Activated naive CD4-positive, alpha-beta T cell treated with anti-CD3 and anti-CD28 coated beads, Interleukin-2, amount 10 ng/mL, durations not matched to agents 7 days and 5 days (primary cell): Measurements from ENCODE around the gene SLC3A2.
A peak's percentile ranks its signal among the peaks of the same experiment; 100 is the strongest.
"Not testable (repeated sequence)": the region's sequence is repeated elsewhere in the genome, so short reads cannot be mapped to it uniquely, and the experiment has no call there.

ENCODE experiments used
- CTCF ChIA-PET: fragments of 350-600 bp; sonication (Branson Sonifier 250); formaldehyde crosslinking; loops from one replicate; lab custom pipeline; 2021; ENCODE audit warnings: antibody characterized with exemption; lab: Charles Lee
- DNase-seq: peaks from one replicate; pipeline ENCODE4 v3.0.0-alpha.2; 2020
- H3K27ac Mint-ChIP-seq: one replicate; pipeline ENCODE4 v1.8.0; 2021; ENCODE audit warnings: mild to moderate bottlenecking, moderate library complexity, mixed read lengths
- H3K27me3 Mint-ChIP-seq: one replicate; pipeline ENCODE4 v1.8.0; 2021; ENCODE audit warnings: mild to moderate bottlenecking, mixed read lengths
- H3K36me3 Mint-ChIP-seq: one replicate; pipeline ENCODE4 v1.8.0; 2021; ENCODE audit warnings: mixed read lengths
- H3K4me1 Mint-ChIP-seq: one replicate; pipeline ENCODE4 v1.8.0; 2021; ENCODE audit warnings: mixed read lengths
- H3K4me3 Mint-ChIP-seq: one replicate; pipeline ENCODE4 v1.8.0; 2021; ENCODE audit warnings: mild to moderate bottlenecking, moderate library complexity, mixed read lengths
- H3K9me3 Mint-ChIP-seq: one replicate; pipeline ENCODE4 v1.8.0; 2021; ENCODE audit warnings: mixed read lengths

The SLC3A2 gene

DNA sequence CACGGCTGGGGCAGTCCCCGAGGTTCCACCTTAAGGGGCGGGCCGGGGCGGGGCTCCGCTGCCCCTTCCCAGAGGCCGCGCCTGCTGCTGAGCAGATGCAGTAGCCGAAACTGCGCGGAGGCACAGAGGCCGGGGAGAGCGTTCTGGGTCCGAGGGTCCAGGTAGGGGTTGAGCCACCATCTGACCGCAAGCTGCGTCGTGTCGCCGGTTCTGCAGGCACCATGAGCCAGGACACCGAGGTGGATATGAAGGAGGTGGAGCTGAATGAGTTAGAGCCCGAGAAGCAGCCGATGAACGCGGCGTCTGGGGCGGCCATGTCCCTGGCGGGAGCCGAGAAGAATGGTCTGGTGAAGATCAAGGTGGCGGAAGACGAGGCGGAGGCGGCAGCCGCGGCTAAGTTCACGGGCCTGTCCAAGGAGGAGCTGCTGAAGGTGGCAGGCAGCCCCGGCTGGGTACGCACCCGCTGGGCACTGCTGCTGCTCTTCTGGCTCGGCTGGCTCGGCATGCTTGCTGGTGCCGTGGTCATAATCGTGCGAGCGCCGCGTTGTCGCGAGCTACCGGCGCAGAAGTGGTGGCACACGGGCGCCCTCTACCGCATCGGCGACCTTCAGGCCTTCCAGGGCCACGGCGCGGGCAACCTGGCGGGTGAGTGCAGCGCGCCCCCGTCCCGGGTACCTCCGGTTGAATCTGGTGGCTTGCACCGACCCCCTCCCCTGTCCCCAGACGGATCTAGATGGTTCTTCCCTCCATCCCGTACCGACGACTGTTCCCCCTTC, at the start of gene SLC3A2:
Gene SLC3A2, plus strand, starts transcription at position 94 of the 776 bp plus-strand sequence. Its CDS starts 128 bp downstream, at position 222.
- Mint-ChIP-seq H3K9me3 (no peaks in the 10 kb centered on the region), H3K36me3 (peaks cover 58% of the 10 kb centered on the region)
- CTCF ChIA-PET, result interaction anchor here (0.8 to 3.9 kb wide), 12 partner anchors 14 to 457 kb away, joined by 3 to 32 read pairs (median 4); partner anchors contain the start of genes C11orf98, CSKMT, STX5 and TMEM179B

DNA sequence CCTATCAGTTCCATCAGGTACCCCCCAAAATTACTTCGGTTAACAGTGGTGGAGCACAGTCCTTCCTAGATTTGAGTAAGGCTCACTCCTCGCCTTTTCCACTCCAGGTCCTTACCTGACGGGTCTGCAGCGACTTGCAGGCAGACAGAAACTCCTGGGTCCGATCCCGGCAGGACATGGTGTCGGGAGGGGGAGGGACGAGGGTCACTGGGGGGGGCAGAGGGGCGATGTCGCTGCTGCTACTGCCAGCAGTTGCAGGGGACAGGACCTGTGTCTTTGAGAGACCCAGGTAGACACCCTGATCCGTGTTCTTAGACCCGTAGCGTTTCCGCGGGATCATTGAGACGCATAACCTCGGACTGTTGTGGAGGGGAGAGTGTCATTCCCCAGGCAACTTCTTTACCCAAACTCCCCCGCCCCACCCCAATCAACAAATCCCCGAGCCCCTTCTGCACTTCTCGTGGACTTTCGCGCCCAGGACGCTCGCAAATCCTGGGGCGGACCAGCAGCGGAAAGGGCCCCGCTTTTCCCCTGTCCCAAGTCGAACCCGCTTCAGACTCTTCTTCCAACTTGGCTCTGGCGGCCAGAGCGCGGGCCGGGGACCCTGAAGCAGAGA, 49.7 kb upstream of the SLC3A2 start:
- peaks cover 44% of the 10 kb centered on the region for H3K4me1 Mint-ChIP-seq
- no peaks in the 10 kb centered on the region for H3K27me3 Mint-ChIP-seq
- peak overlapping the region; percentile 90 for H3K4me3 Mint-ChIP-seq
- DNase-seq, result no peak
- peaks cover 34% of the 10 kb centered on the region for H3K36me3 Mint-ChIP-seq
- peak overlapping the region; percentile 98 for H3K27ac Mint-ChIP-seq
- no peaks in the 10 kb centered on the region for H3K9me3 Mint-ChIP-seq
- CTCF ChIA-PET, result interaction anchor here (2.1 kb wide), 1 partner anchor 44 kb away, joined by 18 read pairs; the partner anchor contains the start of gene TMEM179B

More for the DNA sequence above, at the start of gene SLC3A2:
- H3K4me3 Mint-ChIP-seq, result peak within 1 kb of the TSS; percentile 97
- peaks cover 52% of the 10 kb centered on the region for H3K4me1 Mint-ChIP-seq
- H3K27ac Mint-ChIP-seq, result peak within 1 kb of the TSS; percentile 100
- peak; percentile 92 for DNase-seq
- peaks cover 4% of the 10 kb centered on the region for H3K27me3 Mint-ChIP-seq

DNA sequence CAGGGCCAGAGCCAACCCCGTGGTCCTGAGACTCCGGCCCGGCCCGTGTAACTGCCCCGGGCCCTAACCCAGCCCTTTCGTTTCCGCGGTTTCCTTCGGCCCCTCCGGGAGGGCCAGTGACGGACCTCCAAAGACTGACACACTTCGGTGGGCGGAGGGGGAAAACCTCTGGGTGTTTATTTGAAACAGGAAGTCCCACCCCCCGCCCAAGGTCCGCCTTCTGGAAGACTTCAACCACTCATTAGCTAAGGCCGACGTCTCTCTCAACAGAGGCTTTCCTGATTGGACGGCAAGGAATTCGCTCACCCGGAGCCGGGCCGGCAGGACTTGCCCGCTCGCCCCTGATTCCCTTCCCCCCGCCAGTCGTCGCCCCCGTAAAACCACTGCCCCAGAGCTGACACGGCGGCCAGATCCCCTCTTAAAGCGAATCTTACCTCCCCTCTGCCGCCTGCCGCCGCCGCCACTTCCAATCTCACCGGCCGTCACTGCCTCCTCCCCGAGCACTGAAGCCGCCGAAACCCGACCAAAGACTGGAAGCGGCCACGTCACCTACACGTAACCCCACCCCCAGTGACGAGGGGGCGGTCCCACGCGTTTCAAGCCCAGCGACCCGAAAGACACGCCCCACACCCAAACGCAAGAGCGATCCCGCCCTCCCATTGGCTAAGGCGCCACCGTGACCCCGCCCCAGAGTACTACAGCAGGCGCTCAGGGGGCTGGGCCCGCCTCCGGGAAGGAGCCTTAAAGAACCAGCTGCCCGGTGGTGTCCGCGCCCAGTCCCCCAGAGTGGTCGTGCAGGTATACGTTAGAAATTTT, 49.0 kb upstream of the SLC3A2 start, which contains the start of gene STX5:
Gene STX5, minus strand, starts transcription at position 532 of the 816 bp plus-strand sequence. CDS start 808 bp downstream, outside the sequence.
- CTCF ChIA-PET, result interaction anchor here (0.5 to 2.1 kb wide), 3 partner anchors 45 to 59 kb away, joined by 3 to 18 read pairs (median 3); partner anchors contain the start of genes SLC3A2 and TMEM179B
- peak; percentile 100 for DNase-seq
- H3K4me1 Mint-ChIP-seq, result peaks cover 45% of the 10 kb centered on the region
- H3K27me3 Mint-ChIP-seq, result no peaks in the 10 kb centered on the region
- peaks cover 39% of the 10 kb centered on the region for H3K36me3 Mint-ChIP-seq
- H3K4me3 Mint-ChIP-seq, result peak within 1 kb of the TSS; percentile 90
- H3K27ac Mint-ChIP-seq, result peak within 1 kb of the TSS; percentile 98
- H3K9me3 Mint-ChIP-seq, result no peaks in the 10 kb centered on the region

DNA sequence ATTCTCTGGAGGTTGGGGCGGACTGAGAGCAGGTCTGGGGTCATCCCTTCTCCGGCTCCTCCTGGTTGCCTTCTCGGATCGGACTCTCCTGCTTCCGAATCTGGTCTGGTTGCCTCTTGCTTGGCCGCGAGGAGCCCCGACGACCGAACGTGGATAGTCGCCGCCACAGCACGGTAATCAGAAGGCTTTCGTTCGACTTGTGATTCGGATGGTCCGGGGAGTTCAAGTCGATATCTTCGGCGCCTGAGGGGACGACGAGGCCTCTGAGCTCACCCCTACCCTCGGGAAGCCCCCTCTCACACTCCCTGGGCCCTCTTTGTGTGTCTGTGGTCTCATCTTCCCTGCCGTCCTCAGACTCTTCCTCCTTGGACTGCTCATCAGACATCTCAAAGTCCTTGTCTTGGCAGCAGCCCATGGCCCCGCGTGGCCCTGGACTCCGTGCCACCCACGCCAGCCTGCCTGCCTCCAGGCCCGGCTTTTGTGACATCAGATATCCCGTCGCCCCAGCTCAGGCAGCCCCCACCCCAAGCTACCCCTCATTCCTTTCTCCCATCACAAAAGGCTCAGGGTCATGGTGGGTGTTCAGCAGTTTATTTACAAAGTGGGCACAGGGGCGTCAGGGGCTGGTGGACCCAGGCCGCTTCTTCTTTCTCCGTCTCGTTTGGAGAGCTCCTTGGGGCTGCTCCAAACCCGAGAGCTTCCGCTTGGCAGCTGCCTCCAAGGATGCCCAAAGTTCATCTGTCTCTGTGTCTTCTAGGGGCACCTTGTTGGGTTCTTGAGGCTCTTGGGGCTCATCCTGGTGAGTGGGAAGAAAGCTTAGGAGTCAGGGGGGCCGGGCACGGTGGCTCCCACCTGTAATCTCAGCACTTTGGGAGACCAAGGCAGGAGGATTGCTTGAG, 48.1 kb upstream of the SLC3A2 start, which contains the start of gene TEX54:
Gene TEX54, minus strand, starts transcription at position 506 of the 899 bp plus-strand sequence.
- Mint-ChIP-seq H3K27ac (peak within 1 kb of the TSS; percentile 98), H3K36me3 (peaks cover 34% of the 10 kb centered on the region), H3K4me3 (peak within 1 kb of the TSS; percentile 90), H3K27me3 (no peaks in the 10 kb centered on the region), H3K9me3 (no peaks in the 10 kb centered on the region), H3K4me1 (peaks cover 41% of the 10 kb centered on the region)
- DNase-seq, result no peak
- CTCF ChIA-PET, result interaction anchor here (1.0 to 2.1 kb wide), 2 partner anchors 45 to 49 kb away, joined by 3 to 18 read pairs; partner anchors contain the start of genes SLC3A2 and TMEM179B

DNA sequence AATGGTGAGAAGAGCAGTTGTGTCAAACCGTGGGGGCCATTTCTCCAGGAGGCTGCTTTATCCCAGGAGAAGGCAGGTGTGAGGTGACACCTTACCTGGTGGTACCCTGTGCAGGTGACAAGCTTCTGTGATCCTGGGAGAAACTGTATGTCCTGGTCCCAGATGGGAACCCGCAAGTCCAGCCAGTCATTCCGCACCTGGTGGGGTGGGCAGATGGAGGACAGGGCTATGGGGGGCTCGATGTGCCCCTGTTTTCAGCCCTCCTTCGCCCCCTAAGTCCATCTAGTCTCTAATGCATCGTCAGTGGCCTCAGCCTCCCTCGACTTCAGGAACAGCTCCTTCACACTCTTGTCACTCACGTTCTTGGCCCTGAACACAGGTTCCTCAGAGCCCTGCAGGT, 45.4 kb upstream of the SLC3A2 start:
- H3K27ac Mint-ChIP-seq, result no peak overlapping the region
- no peaks in the 10 kb centered on the region for H3K27me3 Mint-ChIP-seq
- no peak for DNase-seq
- CTCF ChIA-PET, result no interaction called here
- no peaks in the 10 kb centered on the region for H3K9me3 Mint-ChIP-seq
- H3K4me1 Mint-ChIP-seq, result peaks cover 46% of the 10 kb centered on the region
- H3K36me3 Mint-ChIP-seq, result peaks cover 39% of the 10 kb centered on the region
- no peak overlapping the region for H3K4me3 Mint-ChIP-seq

DNA sequence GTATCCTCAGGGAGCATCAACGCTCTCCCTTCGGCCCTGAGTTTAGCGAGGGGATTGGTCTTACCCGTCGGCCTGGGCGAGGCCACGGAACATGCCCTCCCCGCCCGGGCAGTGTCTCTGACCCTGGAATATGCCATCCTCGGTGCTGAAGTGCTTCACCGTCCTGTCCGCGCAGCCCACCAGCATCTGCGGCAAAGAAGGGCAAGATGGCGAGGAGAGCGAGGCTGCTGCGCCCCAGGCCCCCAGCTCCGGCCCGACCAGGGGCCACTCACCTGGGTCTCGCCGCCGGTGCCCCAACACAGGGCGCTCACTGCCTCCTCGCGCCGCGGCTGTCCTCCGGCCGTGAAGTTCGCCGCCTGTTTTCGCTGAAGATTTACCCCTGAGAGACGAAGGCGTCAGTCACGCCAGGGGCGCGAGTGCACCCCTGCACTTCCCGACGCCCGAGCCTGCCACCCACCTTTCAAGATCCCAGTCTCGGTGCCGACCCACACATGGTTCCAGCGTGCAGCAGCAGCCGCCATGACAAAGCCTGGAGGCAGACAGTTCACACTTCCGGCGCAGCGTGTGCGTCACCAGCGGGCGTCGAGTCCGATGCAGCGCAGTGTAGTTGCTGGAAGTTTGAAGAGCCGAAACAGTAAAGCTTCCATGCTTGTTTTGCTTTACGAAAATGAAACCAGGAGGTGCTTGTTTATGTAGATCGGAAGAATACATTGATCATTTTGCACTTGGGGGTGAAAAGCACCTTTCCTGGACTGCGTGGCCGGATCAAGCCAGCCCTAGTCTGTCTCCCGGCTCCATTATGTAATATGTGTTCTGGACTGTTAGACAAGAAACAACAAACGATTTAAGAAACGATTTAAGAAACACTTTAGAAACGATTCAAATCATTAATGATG, 41.4 kb upstream of the SLC3A2 start, which contains the start of gene WDR74:
Gene WDR74, minus strand, starts transcription at position 541 of the 896 bp plus-strand sequence. Its CDS starts 20 bp downstream, at position 521.
- Mint-ChIP-seq H3K4me1 (peaks cover 33% of the 10 kb centered on the region), H3K27ac (no peak within 1 kb of the TSS), H3K27me3 (no peaks in the 10 kb centered on the region), H3K9me3 (no peaks in the 10 kb centered on the region), H3K4me3 (no peak within 1 kb of the TSS), H3K36me3 (peaks cover 28% of the 10 kb centered on the region)
- peak; percentile 97 for DNase-seq
- CTCF ChIA-PET, result interaction anchor here (0.6 kb wide), 1 partner anchor 53 kb away, joined by 5 read pairs; no protein-coding TSS in a partner anchor

DNA sequence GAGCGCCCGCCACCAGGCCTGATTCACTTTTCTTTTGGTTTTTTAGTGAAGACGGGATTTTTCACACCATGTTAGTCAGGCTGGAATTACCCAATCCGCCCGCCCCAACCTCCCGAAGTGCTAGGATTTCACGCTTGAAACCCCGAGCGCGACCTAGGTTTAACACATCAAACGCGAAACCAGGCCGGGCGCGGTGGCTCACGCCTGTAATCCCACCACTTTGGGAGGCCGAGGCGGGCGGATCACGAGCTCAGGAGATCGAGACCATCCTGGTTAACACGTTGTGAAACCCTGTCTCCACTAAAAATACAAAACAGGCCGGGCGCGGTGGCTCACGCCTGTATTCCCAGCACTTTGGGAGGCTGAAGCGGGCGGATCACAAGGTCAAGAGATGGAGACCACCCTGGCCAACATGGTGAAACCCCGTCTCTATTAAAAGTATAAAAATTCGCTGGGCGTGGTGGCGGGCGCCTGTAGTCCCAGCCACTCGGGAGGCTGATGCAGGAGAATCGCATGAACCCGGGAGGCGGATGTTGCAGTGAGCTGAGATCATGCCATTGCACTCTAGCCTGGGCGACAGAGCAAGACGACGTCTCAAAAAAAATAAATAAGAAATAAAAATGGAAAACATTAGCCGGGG, 39.9 kb upstream of the SLC3A2 start:
- Mint-ChIP-seq H3K36me3 (peaks cover 19% of the 10 kb centered on the region), H3K4me1 (peaks cover 24% of the 10 kb centered on the region)
- CTCF ChIA-PET, result interaction anchor here (1.0 to 1.8 kb wide), 4 partner anchors 13 to 55 kb away, joined by 3 to 6 read pairs (median 4); partner anchors contain the start of gene TMEM179B
- DNase-seq, result peak; percentile 80
- H3K9me3 Mint-ChIP-seq, H3K4me3 Mint-ChIP-seq, H3K27ac Mint-ChIP-seq, H3K27me3 Mint-ChIP-seq: not testable (repeated sequence)

DNA sequence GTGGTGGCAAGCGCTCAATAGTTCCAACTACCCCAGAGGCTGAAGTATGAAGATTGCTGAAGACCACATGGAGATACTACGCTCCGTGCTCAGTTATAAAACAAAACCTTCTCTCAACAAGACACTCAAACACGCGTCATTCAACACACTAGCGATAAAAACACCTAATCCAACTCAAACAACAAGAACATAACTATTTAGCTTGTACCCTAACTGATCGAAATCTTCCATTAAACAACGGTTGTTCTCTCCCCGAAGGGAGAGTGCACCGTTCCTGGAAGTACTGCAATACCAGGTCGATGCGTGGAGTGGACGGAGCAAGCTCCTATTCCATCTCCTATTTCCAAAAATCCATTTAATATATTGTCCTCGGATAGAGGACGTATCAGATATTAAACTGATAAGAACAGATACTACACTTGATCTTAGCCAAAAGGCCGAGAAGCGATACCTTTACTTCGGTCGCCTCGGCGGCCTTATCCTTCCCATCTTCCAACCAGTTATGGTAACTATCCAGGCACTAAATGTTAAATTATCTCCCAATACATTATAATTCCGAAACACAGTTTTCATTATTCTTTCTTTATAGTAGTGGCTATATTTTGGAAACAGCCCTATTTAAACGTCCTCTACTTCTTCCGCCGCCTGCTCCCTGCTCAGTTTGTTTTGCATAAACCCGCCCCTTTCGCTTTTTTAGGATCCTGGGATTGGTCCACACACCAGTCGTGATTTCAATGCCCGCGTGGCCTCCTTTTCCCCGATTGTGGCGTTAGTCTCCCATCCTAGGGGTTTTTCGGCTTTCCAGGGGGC, 39.1 kb upstream of the SLC3A2 start:
- H3K4me1 Mint-ChIP-seq, result peaks cover 22% of the 10 kb centered on the region
- no peaks in the 10 kb centered on the region for H3K27me3 Mint-ChIP-seq
- peak; percentile 91 for DNase-seq
- no peak overlapping the region for H3K4me3 Mint-ChIP-seq
- peaks cover 16% of the 10 kb centered on the region for H3K36me3 Mint-ChIP-seq
- H3K27ac Mint-ChIP-seq, result no peak overlapping the region
- no peaks in the 10 kb centered on the region for H3K9me3 Mint-ChIP-seq
- CTCF ChIA-PET, result interaction anchor here (1.0 to 1.8 kb wide), 4 partner anchors 13 to 56 kb away, joined by 3 to 6 read pairs (median 4); partner anchors contain the start of gene TMEM179B

DNA sequence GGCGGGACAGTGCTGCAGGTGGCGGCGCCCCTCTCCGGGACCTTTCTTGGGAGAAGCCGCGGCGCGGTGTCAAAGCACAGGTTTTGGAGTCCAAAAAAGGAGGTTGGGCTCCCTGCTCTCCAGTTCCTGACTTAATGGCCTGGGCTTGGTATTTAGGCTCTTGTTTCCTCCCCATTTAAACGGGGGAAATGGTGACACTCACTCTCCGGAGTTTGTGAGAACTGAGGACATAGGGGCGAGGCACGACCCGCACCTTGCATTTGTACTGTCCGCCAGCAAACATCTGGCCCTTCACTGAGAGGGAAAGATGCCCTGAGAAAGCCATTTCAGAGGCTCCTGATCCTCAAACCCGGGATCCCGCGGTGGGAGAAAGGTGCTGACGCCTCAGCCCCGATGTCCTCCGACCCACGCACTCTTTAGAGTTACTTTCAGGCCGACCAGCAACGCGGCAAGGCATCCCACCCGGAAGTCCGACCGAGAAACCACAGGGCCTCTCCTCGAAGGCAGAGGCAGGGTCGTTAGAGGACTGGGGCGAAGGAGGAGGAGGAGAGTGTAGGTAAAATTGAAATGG, 38.4 kb upstream of the SLC3A2 start:
- Mint-ChIP-seq H3K36me3 (peaks cover 14% of the 10 kb centered on the region), H3K4me3 (no peak overlapping the region), H3K9me3 (no peaks in the 10 kb centered on the region), H3K27ac (no peak overlapping the region), H3K27me3 (peaks cover 5% of the 10 kb centered on the region), H3K4me1 (peaks cover 22% of the 10 kb centered on the region)
- CTCF ChIA-PET, result interaction anchor here (1.1 kb wide), 1 partner anchor 56 kb away, joined by 3 read pairs; no protein-coding TSS in a partner anchor
- DNase-seq, result peak; percentile 61

DNA sequence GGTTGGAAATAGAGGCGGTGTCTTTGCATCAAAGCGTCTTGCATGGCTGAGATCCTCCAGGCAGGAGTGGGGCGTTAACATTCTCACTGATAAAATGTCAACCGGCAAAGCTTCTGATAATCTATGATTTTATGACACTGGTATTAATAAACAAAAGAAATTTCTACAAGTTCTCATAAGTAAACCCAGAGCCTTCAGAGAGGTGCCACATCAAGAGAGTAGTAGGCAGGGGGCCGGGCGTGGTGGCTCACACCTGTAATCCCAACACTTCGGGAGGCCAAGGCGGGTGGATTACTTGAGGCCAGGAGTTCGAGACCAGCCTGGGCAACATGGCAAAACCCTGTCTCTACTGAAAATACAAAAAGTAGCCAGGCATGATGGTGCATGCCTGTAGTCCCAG, 37.8 kb upstream of the SLC3A2 start:
- Mint-ChIP-seq H3K36me3 (peaks cover 10% of the 10 kb centered on the region), H3K4me1 (peaks cover 17% of the 10 kb centered on the region)
- DNase-seq, H3K27ac Mint-ChIP-seq, H3K27me3 Mint-ChIP-seq, H3K4me3 Mint-ChIP-seq, H3K9me3 Mint-ChIP-seq: not testable (repeated sequence)
- CTCF ChIA-PET, result interaction anchor here (1.1 kb wide), 1 partner anchor 57 kb away, joined by 3 read pairs; no protein-coding TSS in a partner anchor
